Ascending aorta (tissue), 2 donors: ENCODE measurements around the gene CDKN1B. TPM values are rescaled to one million over a fixed set of nuclear protein-coding genes. Genes with fewer than 3 reads are reported as not detected.

ENCODE experiments used
- DNase-seq, 2 donors: peaks; one replicate each; pipeline ENCODE4 v3.0.0-alpha.2; 2019; ENCODE audit warnings: low spot score in 2 of 2
- H3K27ac ChIP-seq, 2 donors: fragments of 200-600 bp; sonication (generic); one replicate each; pipeline ENCODE4 v1.5.1; 2016 to 2017; ENCODE audit warnings: mild to moderate bottlenecking in 1 of 2
- H3K27me3 ChIP-seq: fragments of 200-600 bp; sonication (generic); one replicate; pipeline ENCODE4 v1.5.1; 2017
- H3K36me3 ChIP-seq, 2 donors: fragments of 200-600 bp; sonication (generic); one replicate each; pipeline ENCODE4 v1.5.1; 2016
- H3K4me1 ChIP-seq, 2 donors: fragments of 200-600 bp; sonication (generic); one replicate each; pipeline ENCODE4 v1.5.1; 2016 to 2017; ENCODE audit warnings: mild to moderate bottlenecking in 1 of 2
- H3K4me3 ChIP-seq, 2 donors: fragments of 200-600 bp; sonication (generic); one replicate each; pipeline ENCODE4 v1.5.1; 2016 to 2017; ENCODE audit warnings: mild to moderate bottlenecking in 1 of 2
- H3K9me3 ChIP-seq, 2 donors: fragments of 200-600 bp; sonication (generic); one replicate each; pipeline ENCODE4 v1.5.1; 2016
- intact Hi-C: fragments of 100-400 bp; cut with DNase I; formaldehyde crosslinking; loops from one replicate; pipeline ENCODE4 v1.15.1; 2023
- total RNA-seq: library from RNA; depleted of rRNA; stranded (reverse); fragments of >200 nt; gene quantifications from one replicate; pipeline ENCODE4 v1.1.0, GENCODE V29; 2016
- TF ChIP-seq, protein P1 (sequence below), 3 experiments: fragments of 200-600 bp in 2 of 3; fragments of 450-650 bp in 1 of 3; sonication (generic) in 2 of 3; IDR thresholded peaks; one replicate each; pipeline ENCODE4 v1.5.1; 2016 to 2019; ENCODE audit warnings: antibody characterized with exemption in 3 of 3, mild to moderate bottlenecking in 1 of 3, moderate library complexity in 1 of 3

The CDKN1B gene
- total RNA-seq, 1 donor from 2014 or later, result 65.1 TPM

DNA sequence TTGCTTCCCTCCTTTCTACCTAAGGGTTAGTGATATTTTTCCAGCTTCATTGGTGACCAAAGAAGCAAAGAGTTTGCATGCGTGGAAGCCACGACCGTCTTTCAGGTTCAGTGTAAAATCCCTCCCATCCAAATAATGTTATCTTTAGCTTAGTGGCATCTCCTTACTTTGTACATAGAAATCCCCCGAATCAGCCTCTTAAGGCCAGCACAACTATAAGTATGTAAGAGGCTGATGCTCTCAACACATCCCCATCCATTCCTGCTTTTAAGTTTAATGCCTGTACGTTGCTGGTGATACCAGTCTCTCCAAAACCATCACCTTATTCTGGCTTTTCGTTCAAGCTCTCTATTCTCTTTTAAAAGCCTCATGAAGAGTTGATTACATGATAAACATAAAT lies 14.6 kb downstream of the CDKN1B start:
- peaks cover 0 to 15% of the 10 kb centered on the region in 2 donors for H3K4me1 ChIP-seq
- H3K4me3 ChIP-seq, result no peak overlapping the region
- H3K36me3 ChIP-seq, result no peaks in the 10 kb centered on the region
- no peaks in the 10 kb centered on the region for H3K27me3 ChIP-seq
- no peaks in the 10 kb centered on the region for H3K9me3 ChIP-seq
- intact Hi-C loops, result no loop called here
- TF ChIP-seq, protein P1, sequence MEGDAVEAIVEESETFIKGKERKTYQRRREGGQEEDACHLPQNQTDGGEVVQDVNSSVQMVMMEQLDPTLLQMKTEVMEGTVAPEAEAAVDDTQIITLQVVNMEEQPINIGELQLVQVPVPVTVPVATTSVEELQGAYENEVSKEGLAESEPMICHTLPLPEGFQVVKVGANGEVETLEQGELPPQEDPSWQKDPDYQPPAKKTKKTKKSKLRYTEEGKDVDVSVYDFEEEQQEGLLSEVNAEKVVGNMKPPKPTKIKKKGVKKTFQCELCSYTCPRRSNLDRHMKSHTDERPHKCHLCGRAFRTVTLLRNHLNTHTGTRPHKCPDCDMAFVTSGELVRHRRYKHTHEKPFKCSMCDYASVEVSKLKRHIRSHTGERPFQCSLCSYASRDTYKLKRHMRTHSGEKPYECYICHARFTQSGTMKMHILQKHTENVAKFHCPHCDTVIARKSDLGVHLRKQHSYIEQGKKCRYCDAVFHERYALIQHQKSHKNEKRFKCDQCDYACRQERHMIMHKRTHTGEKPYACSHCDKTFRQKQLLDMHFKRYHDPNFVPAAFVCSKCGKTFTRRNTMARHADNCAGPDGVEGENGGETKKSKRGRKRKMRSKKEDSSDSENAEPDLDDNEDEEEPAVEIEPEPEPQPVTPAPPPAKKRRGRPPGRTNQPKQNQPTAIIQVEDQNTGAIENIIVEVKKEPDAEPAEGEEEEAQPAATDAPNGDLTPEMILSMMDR (IDR thresholded peaks at IDR 0.05), result no peak
- H3K27ac ChIP-seq, result no peak overlapping the region
- no peak for DNase-seq

DNA sequence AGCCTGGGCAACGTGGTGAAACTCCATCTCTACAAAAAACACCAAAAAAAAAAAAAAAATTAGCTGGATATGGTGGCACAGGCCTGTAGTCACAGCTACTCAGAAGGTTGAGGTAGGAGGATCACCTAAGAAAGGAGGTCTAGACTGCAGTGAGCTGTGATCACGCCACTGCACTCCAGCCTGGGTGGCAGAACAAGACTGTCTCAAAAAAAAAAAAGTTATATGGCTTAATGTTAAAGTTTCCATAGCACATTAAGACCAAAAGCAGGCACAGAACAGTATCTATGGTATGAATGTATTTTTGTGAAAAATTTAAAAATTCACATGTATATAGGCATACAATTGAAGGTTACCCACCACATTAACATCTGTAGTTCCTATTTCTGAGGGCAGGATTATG lies 15.9 kb downstream of the CDKN1B start:
- TF ChIP-seq, protein P1 (IDR thresholded peaks at IDR 0.05), result no peak
- Histone ChIP-seq H3K27ac (peak overlapping the region in 1 of 2 donors; percentile 36), H3K27me3 (no peaks in the 10 kb centered on the region), H3K9me3 (no peaks in the 10 kb centered on the region), H3K4me3 (no peak overlapping the region), H3K4me1 (peaks cover 0 to 15% of the 10 kb centered on the region in 2 donors), H3K36me3 (no peaks in the 10 kb centered on the region)
- DNase-seq, result no peak
- intact Hi-C loops, result no loop called here

DNA sequence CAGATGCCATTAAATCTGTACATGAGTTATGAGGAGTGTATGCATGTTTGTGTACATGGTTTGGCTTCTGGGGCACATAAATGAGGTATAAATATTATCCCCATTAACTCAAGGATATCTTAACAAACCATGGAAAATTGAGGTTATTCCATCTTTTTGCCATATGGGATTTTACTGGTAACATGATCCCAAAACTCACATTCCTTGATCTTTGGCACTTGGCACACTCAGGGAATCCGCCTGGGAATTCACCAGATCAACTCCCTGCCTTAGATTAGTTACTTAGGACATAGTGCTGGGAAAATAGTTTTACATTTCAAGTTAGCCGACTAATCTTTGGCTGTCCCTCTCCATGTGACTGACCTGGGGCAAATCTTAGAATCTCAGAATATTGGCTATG lies 16.9 kb downstream of the CDKN1B start:
- Histone ChIP-seq H3K36me3 (no peaks in the 10 kb centered on the region), H3K27ac (peak overlapping the region; percentile 17 to 64), H3K4me1 (peaks cover 0 to 15% of the 10 kb centered on the region in 2 donors), H3K4me3 (no peak overlapping the region), H3K27me3 (no peaks in the 10 kb centered on the region), H3K9me3 (no peaks in the 10 kb centered on the region)
- DNase-seq, result no peak
- TF ChIP-seq, protein P1 (IDR thresholded peaks at IDR 0.05), result no peak
- intact Hi-C loops, result no loop called here

DNA sequence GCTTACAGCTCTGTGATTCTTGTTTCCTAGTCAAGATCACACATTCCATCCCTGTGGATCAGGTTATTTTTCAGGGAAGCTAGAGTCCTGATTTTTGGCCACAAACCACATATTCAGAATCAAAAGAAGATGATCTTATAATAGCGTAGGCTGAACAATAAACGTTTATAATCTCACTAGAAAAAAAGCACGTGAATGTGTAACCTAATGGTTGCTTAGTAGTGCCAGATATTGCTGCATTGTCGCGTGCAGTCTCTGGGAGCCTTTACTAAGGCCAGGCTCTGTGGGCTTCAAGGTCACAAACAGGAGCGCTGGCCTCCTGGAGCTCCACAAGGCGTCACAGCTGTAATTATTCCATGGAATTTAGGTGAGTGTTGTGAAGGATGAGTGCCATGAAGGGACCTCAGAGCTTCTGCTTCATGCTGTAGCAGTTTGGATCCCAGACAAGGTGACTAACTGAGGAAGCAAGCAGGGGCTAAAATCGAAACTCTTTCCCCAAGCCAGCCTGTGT lies 17.4 kb downstream of the CDKN1B start:
- TF ChIP-seq, protein P1 (IDR thresholded peaks at IDR 0.05), result no peak
- peak overlapping the region; percentile 17 to 64 for H3K27ac ChIP-seq
- H3K4me3 ChIP-seq, result peak overlapping the region in 1 of 2 donors; percentile 30
- no peaks in the 10 kb centered on the region for H3K9me3 ChIP-seq
- peaks cover 0 to 15% of the 10 kb centered on the region in 2 donors for H3K4me1 ChIP-seq
- no peaks in the 10 kb centered on the region for H3K27me3 ChIP-seq
- DNase-seq, result no peak
- intact Hi-C loops, result no loop called here
- H3K36me3 ChIP-seq, result no peaks in the 10 kb centered on the region

DNA sequence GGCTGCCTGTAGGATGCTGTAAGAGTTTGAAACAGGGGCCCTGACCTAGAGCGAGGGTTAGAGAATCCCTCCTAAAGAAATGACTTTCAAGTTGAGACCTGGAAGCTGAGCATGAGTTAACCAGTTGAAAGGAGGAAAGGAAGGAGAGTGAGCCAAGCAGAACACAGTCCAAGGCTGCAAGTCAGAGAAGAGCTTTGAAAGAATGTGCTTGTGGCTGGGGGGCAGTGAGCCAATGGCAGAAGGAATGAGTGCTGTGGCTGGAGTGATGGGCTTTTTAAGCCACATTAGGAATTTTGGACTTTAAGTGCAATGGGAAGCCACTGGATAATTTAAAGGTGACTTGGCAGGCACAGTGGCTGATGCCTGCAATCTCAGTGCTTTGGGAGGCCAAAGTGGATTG lies 18.1 kb downstream of the CDKN1B start:
- DNase-seq, result no peak
- TF ChIP-seq, protein P1 (IDR thresholded peaks at IDR 0.05), result no peak
- Histone ChIP-seq H3K9me3 (no peaks in the 10 kb centered on the region), H3K4me3 (no peak overlapping the region), H3K27ac (peak overlapping the region; percentile 17 to 64), H3K36me3 (no peaks in the 10 kb centered on the region), H3K4me1 (peaks cover 0 to 15% of the 10 kb centered on the region in 2 donors), H3K27me3 (no peaks in the 10 kb centered on the region)
- intact Hi-C loops, result no loop called here
